Measurements from ENCODE around the gene CRYM. TPM values are rescaled to one million over a fixed set of nuclear protein-coding genes. Genes with fewer than 3 reads are reported as not detected.

The CRYM gene
- total and polyA plus RNA-seq, 9 donors, result 0.22 to 6.0 (median 0.42) TPM; not detected in 3

- TF ChIP-seq, protein P1, sequence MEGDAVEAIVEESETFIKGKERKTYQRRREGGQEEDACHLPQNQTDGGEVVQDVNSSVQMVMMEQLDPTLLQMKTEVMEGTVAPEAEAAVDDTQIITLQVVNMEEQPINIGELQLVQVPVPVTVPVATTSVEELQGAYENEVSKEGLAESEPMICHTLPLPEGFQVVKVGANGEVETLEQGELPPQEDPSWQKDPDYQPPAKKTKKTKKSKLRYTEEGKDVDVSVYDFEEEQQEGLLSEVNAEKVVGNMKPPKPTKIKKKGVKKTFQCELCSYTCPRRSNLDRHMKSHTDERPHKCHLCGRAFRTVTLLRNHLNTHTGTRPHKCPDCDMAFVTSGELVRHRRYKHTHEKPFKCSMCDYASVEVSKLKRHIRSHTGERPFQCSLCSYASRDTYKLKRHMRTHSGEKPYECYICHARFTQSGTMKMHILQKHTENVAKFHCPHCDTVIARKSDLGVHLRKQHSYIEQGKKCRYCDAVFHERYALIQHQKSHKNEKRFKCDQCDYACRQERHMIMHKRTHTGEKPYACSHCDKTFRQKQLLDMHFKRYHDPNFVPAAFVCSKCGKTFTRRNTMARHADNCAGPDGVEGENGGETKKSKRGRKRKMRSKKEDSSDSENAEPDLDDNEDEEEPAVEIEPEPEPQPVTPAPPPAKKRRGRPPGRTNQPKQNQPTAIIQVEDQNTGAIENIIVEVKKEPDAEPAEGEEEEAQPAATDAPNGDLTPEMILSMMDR (IDR thresholded peaks at IDR 0.05), result no peak
- TF ChIP-seq POLR2A (IDR thresholded peaks at IDR 0.05), result no peak
- TF ChIP-seq EP300 (IDR thresholded peaks at IDR 0.05), result no peak
- H3K36me3 ChIP-seq, result no peaks in the 10 kb centered on the region
- 91 to 98% (median 95%) methylated on average over 1 of the region's 1 CpG for WGBS, 3 donors
- H3K27ac ChIP-seq, result no peak overlapping the region
- H3K4me1 ChIP-seq (ENCODE audit: insufficient read depth), result no peaks in the 10 kb centered on the region
- intact Hi-C loops (cut with DNase I), result no loop called here
- H3K4me3 ChIP-seq, result no peak overlapping the region
- no peak for DNase-seq
- H3K9me3 ChIP-seq, result no peaks in the 10 kb centered on the region
- no peaks in the 10 kb centered on the region for H3K27me3 ChIP-seq
These were observed 45.0 kb downstream of the CRYM start for GRCh38 chr16:21233045-21233520.

DNA sequence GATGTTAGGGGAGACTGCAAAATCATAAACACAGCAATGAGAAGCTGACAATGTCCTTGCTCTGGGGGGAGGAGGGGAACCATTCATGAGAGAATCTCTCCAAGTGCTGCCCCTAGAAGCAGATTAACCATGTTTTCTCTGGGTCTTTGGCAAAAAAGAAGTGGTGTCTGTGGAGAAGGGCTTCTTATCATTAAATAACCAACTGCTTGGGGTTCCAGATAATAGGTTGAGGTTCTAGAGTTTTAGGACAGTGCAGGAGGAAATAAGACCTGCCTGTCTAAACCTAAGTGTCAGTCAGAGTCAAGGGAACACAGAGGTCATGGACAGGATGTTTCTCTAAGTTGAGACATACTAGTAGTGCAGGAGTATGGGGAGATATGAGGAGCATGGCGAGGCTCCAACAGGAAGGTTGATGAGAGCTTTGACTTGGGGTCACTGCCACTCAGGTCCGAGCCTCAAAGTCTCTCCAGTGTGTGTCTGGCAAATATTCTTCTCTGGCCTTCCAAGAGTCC lies 49.7 kb downstream of the CRYM start:
- no peaks in the 10 kb centered on the region for H3K27me3 ChIP-seq
- no peak overlapping the region for H3K27ac ChIP-seq
- no peaks in the 10 kb centered on the region for H3K4me1 ChIP-seq (ENCODE audit: insufficient read depth)
- intact Hi-C loops (cut with DNase I), result no loop called here
- WGBS, 3 donors, result 45 to 57% (median 51%) methylated on average over 2 of the region's 2 CpGs
- H3K9me3 ChIP-seq, result no peaks in the 10 kb centered on the region
- DNase-seq, result no peak
- TF ChIP-seq, protein P1 (IDR thresholded peaks at IDR 0.05), result no peak
- TF ChIP-seq EP300 (IDR thresholded peaks at IDR 0.05) (no peak), POLR2A (IDR thresholded peaks at IDR 0.05) (no peak)
- H3K36me3 ChIP-seq, result no peaks in the 10 kb centered on the region
- no peak overlapping the region for H3K4me3 ChIP-seq

GRCh38 chr16:21227866-21228265 lies 50.2 kb downstream of the CRYM start:
- intact Hi-C loops (cut with DNase I), result no loop called here
- no peak overlapping the region for H3K27ac ChIP-seq
- no peaks in the 10 kb centered on the region for H3K27me3 ChIP-seq
- DNase-seq, result no peak
- H3K4me3 ChIP-seq, result no peak overlapping the region
- H3K9me3 ChIP-seq, result no peaks in the 10 kb centered on the region
- TF ChIP-seq EP300 (IDR thresholded peaks at IDR 0.05) (no peak), POLR2A (IDR thresholded peaks at IDR 0.05) (no peak)
- TF ChIP-seq, protein P1 (IDR thresholded peaks at IDR 0.05), result no peak
- no peaks in the 10 kb centered on the region for H3K36me3 ChIP-seq
- H3K4me1 ChIP-seq (ENCODE audit: insufficient read depth), result no peaks in the 10 kb centered on the region

DNA sequence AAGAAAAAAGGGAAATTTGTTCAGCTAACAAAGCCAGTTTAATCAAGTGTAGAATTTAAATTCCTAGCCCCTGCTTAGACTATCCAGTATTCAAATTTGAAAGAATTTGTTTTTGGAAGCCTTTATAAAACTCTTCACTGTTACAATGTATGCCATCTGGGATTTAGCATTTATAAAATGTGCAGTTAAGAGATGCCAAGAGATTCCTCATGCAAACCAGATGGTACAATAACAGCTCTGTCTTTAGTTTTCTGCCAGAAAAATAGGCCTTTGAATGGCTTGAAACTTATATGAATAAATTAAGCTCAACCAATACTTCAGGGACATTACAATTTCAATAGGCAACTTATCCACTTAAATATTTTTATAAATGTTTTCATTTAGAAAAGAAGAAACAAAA lies 51.3 kb downstream of the CRYM start:
- H3K4me1 ChIP-seq (ENCODE audit: insufficient read depth), result no peaks in the 10 kb centered on the region
- intact Hi-C loops (cut with DNase I), result no loop called here
- no peak overlapping the region for H3K27ac ChIP-seq
- TF ChIP-seq POLR2A (IDR thresholded peaks at IDR 0.05) (no peak), EP300 (IDR thresholded peaks at IDR 0.05) (no peak)
- TF ChIP-seq, protein P1 (IDR thresholded peaks at IDR 0.05), result no peak
- no peaks in the 10 kb centered on the region for H3K27me3 ChIP-seq
- H3K9me3 ChIP-seq, result no peaks in the 10 kb centered on the region
- H3K36me3 ChIP-seq, result no peaks in the 10 kb centered on the region
- no peak overlapping the region for H3K4me3 ChIP-seq
- no peak for DNase-seq
